ENCODE measurements around the gene SLC7A10.
A peak's percentile ranks its signal among the peaks of the same experiment; 100 is the strongest.
"Not testable (repeated sequence)": the region's sequence is repeated elsewhere in the genome, so short reads cannot be mapped to it uniquely, and the experiment has no call there.

Gene SLC7A10

DNA sequence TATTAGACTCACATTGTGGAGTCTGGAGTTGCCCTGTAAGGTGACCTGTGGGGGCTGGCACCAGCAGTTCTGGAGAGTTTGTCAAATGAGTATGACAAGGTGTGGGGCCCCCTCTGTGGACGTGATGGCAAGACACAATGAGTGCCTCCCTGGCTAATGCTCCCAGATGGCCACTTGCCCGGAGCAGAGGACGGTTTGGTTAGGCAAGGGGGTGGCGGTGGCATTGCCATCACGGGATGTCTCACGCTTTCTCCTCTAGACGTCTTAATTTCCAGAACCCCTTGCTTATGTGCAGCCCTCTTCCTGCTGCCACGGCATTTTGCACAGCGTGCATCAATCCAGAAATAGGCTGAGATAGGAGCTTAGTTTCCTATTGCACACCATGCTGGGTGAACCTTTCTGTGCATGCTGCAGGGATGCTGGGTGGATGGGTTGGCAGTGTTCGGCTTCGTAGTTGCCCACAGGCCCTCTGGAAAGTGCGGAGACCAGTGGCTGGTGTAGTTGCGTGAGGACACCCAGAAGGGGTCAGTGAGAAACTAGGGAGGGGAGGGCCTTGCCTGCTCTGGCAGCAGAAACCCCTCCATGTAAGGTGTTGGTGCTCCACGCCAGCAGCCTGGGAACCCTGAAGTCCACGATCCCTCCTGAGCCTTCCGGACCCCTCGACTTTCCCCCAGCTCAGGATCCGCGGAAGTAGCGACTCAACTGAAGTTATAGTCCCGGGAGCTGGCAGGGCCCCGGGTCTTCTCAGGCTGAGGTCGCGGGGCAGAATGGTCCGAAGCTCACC lies 49.6 kb downstream of the SLC7A10 start:
- Histone ChIP-seq H3K27ac (ENCODE audit: insufficient read depth, low read depth, low read length, poor library complexity, severe bottlenecking) (peak overlapping the region; percentile 22), H3K4me3 (ENCODE audit: insufficient read depth, low read depth, low read length) (peak overlapping the region; percentile 65), H3K4me1 (ENCODE audit: control insufficient read depth, insufficient read depth, low read length) (peaks cover 14% of the 10 kb centered on the region), H3K27me3 (ENCODE audit: control insufficient read depth, insufficient read depth, low read length, poor library complexity, severe bottlenecking) (no peaks in the 10 kb centered on the region), H3K9me3 (ENCODE audit: control insufficient read depth, low read length) (no peaks in the 10 kb centered on the region), H3K36me3 (ENCODE audit: control insufficient read depth, insufficient read depth, low read length) (no peaks in the 10 kb centered on the region)
- 28% methylated on average over 25 of the region's 25 CpGs for WGBS, 2 experiments

- whole genome bisulfite sequencing, 2 experiments, result 95 to 96% methylated on average over 10 of the region's 10 CpGs
Observed at GRCh38 chr19:33175156-33175782, 50.4 kb downstream of the SLC7A10 start.

DNA sequence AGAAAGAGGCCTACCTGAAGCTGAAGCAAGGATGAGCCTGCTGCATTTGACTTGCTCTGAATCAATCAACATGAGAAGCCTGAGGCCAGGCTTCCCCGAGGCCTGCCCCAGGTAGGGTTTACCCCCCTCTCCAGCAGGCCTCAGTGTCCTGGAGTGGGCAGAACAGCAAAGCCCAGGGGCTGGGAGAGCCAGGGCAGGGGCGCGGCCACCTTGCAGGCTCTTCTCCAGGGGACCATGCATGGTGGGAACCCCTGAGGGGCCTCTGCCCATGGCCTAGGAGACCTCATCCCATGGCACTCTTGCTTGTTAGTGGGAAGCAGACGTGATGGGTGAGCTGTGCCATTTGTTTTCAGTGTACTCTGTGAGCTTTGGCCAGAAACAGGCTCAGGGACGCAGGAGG lies 51.5 kb downstream of the SLC7A10 start:
- H3K27ac ChIP-seq (ENCODE audit: insufficient read depth, low read depth, low read length, poor library complexity, severe bottlenecking), result no peak overlapping the region
- H3K27me3 ChIP-seq (ENCODE audit: control insufficient read depth, insufficient read depth, low read length, poor library complexity, severe bottlenecking), result no peaks in the 10 kb centered on the region
- H3K9me3 ChIP-seq (ENCODE audit: control insufficient read depth, low read length), result no peaks in the 10 kb centered on the region
- 94 to 95% methylated on average over 5 of the region's 5 CpGs for WGBS, 2 experiments
- H3K4me3 ChIP-seq (ENCODE audit: insufficient read depth, low read depth, low read length), result no peak overlapping the region
- H3K36me3 ChIP-seq (ENCODE audit: control insufficient read depth, insufficient read depth, low read length), result no peaks in the 10 kb centered on the region
- H3K4me1 ChIP-seq (ENCODE audit: control insufficient read depth, insufficient read depth, low read length), result peaks cover 14% of the 10 kb centered on the region

More at GRCh38 chr19:33175156-33175782, 50.4 kb downstream of the SLC7A10 start:
- H3K4me3 ChIP-seq (ENCODE audit: insufficient read depth, low read depth, low read length), result no peak overlapping the region
- H3K27me3 ChIP-seq (ENCODE audit: control insufficient read depth, insufficient read depth, low read length, poor library complexity, severe bottlenecking), result no peaks in the 10 kb centered on the region
- no peaks in the 10 kb centered on the region for H3K9me3 ChIP-seq (ENCODE audit: control insufficient read depth, low read length)
- no peaks in the 10 kb centered on the region for H3K36me3 ChIP-seq (ENCODE audit: control insufficient read depth, insufficient read depth, low read length)
- H3K4me1 ChIP-seq (ENCODE audit: control insufficient read depth, insufficient read depth, low read length), result peaks cover 14% of the 10 kb centered on the region
- no peak overlapping the region for H3K27ac ChIP-seq (ENCODE audit: insufficient read depth, low read depth, low read length, poor library complexity, severe bottlenecking)

DNA sequence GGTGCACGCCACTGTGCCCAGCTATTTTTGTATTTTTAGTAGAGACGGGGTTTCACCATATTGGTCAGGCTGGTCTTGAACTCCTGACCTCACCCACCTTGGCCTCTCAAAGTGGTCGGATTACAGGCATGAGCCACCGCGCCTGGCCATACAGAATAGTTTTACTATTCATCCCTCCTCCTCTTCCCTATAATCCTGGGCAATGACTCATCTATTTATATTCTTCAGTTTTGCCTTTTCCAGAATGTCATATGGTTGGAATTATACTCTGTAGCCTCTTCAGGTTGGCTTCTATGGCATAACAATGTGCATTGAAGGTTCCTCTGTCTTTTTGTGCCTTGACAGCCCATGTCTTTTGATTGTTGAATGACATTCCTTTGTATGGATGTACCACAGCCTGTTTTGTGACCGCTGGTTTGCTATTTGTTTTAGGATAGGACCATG lies 53.7 kb downstream of the SLC7A10 start:
- H3K9me3 ChIP-seq (ENCODE audit: control insufficient read depth, low read length), result peaks cover 2% of the 10 kb centered on the region
- WGBS, 2 experiments, result 87 to 95% methylated on average over 6 of the region's 6 CpGs
- H3K27me3 ChIP-seq (ENCODE audit: control insufficient read depth, insufficient read depth, low read length, poor library complexity, severe bottlenecking), result no peaks in the 10 kb centered on the region
- no peaks in the 10 kb centered on the region for H3K36me3 ChIP-seq (ENCODE audit: control insufficient read depth, insufficient read depth, low read length)
- H3K27ac ChIP-seq (ENCODE audit: insufficient read depth, low read depth, low read length, poor library complexity, severe bottlenecking), result no peak overlapping the region
- H3K4me1 ChIP-seq (ENCODE audit: control insufficient read depth, insufficient read depth, low read length), result peaks cover 14% of the 10 kb centered on the region
- no peak overlapping the region for H3K4me3 ChIP-seq (ENCODE audit: insufficient read depth, low read depth, low read length)

- no peak overlapping the region for H3K27ac ChIP-seq (ENCODE audit: insufficient read depth, low read depth, low read length, poor library complexity, severe bottlenecking)
- H3K36me3 ChIP-seq (ENCODE audit: control insufficient read depth, insufficient read depth, low read length), result no peaks in the 10 kb centered on the region
- H3K27me3 ChIP-seq (ENCODE audit: control insufficient read depth, insufficient read depth, low read length, poor library complexity, severe bottlenecking), result no peaks in the 10 kb centered on the region
- H3K4me3 ChIP-seq (ENCODE audit: insufficient read depth, low read depth, low read length), result no peak overlapping the region
- WGBS, 2 experiments, result 88 to 94% methylated on average over 1 of the region's 1 CpG
- peaks cover 14% of the 10 kb centered on the region for H3K4me1 ChIP-seq (ENCODE audit: control insufficient read depth, insufficient read depth, low read length)
- H3K9me3 ChIP-seq (ENCODE audit: control insufficient read depth, low read length), result peaks cover 2% of the 10 kb centered on the region
Observed at GRCh38 chr19:33171222-33171795, 54.3 kb downstream of the SLC7A10 start.

- Histone ChIP-seq H3K27ac (ENCODE audit: insufficient read depth, low read depth, low read length, poor library complexity, severe bottlenecking) (no peak overlapping the region), H3K4me1 (ENCODE audit: control insufficient read depth, insufficient read depth, low read length) (peaks cover 7% of the 10 kb centered on the region), H3K4me3 (ENCODE audit: insufficient read depth, low read depth, low read length) (no peak overlapping the region), H3K9me3 (ENCODE audit: control insufficient read depth, low read length) (peaks cover 2% of the 10 kb centered on the region), H3K27me3 (ENCODE audit: control insufficient read depth, insufficient read depth, low read length, poor library complexity, severe bottlenecking) (no peaks in the 10 kb centered on the region), H3K36me3 (ENCODE audit: control insufficient read depth, insufficient read depth, low read length) (no peaks in the 10 kb centered on the region)
- WGBS, 2 experiments, result 88% methylated on average over 1 of the region's 1 CpG
Observed at GRCh38 chr19:33168528-33168927, 57.1 kb downstream of the SLC7A10 start.

DNA sequence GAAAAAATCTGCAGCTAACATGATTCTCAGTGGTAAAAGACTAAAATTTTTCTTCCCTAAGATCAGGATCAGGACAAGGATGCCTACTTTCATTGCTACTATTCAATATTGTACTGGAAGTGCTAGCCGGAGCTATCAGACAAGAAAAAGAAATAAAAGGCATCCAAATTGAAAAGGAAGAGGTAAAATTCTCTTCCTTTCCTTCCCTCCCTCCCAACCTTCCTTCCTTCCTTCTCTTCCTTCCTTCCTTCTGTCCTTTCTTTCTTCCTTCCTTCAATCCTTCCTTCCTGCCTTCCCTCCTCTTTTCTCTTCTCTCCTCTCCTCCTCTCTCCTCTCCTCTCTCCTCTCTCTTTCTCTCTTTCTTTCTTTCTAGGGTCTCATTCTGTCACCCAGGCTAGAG lies 58.2 kb downstream of the SLC7A10 start:
- 82 to 91% methylated on average over 1 of the region's 1 CpG for WGBS, 2 experiments
- Histone ChIP-seq H3K27ac (ENCODE audit: insufficient read depth, low read depth, low read length, poor library complexity, severe bottlenecking) (no peak overlapping the region), H3K27me3 (ENCODE audit: control insufficient read depth, insufficient read depth, low read length, poor library complexity, severe bottlenecking) (no peaks in the 10 kb centered on the region), H3K4me1 (ENCODE audit: control insufficient read depth, insufficient read depth, low read length) (no peaks in the 10 kb centered on the region), H3K4me3 (ENCODE audit: insufficient read depth, low read depth, low read length) (no peak overlapping the region), H3K9me3 (ENCODE audit: control insufficient read depth, low read length) (peaks cover 2% of the 10 kb centered on the region), H3K36me3 (ENCODE audit: control insufficient read depth, insufficient read depth, low read length) (no peaks in the 10 kb centered on the region)

DNA sequence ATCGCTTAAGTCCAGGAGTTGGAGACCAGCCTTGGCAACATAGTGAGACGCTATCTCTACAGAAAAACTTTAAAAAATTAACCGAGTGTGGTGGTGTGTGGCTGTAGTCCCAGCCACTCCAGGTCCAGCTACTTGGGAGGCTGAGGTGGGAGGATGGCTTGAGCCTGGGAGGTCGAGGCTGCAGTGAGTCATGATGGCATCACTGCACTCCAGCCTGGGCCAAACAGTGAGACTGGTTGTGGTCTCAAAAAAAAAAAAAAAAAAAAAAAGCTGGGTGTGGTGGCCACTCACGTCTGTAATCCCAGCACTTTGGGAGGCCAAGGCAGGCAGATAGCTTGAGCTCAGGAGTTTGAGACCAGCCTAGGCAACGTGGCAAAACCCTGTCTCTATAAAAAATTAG lies 59.6 kb downstream of the SLC7A10 start:
- H3K36me3 ChIP-seq (ENCODE audit: control insufficient read depth, insufficient read depth, low read length); H3K27me3 ChIP-seq (ENCODE audit: control insufficient read depth, insufficient read depth, low read length, poor library complexity, severe bottlenecking): not testable (repeated sequence)
- WGBS, 2 experiments, result 81 to 82% methylated on average over 6 of the region's 6 CpGs

GRCh38 chr19:33163481-33163880 lies 62.2 kb downstream of the SLC7A10 start:
- Histone ChIP-seq H3K4me1 (ENCODE audit: control insufficient read depth, insufficient read depth, low read length) (no peaks in the 10 kb centered on the region), H3K27ac (ENCODE audit: insufficient read depth, low read depth, low read length, poor library complexity, severe bottlenecking) (no peak overlapping the region), H3K9me3 (ENCODE audit: control insufficient read depth, low read length) (peaks cover 2% of the 10 kb centered on the region), H3K27me3 (ENCODE audit: control insufficient read depth, insufficient read depth, low read length, poor library complexity, severe bottlenecking) (no peaks in the 10 kb centered on the region), H3K4me3 (ENCODE audit: insufficient read depth, low read depth, low read length) (no peak overlapping the region), H3K36me3 (ENCODE audit: control insufficient read depth, insufficient read depth, low read length) (no peaks in the 10 kb centered on the region)
- 91 to 98% methylated on average over 6 of the region's 6 CpGs for WGBS, 2 experiments

More for the DNA sequence above, 59.6 kb downstream of the SLC7A10 start:
- H3K9me3 ChIP-seq (ENCODE audit: control insufficient read depth, low read length); H3K4me3 ChIP-seq (ENCODE audit: insufficient read depth, low read depth, low read length); H3K27ac ChIP-seq (ENCODE audit: insufficient read depth, low read depth, low read length, poor library complexity, severe bottlenecking); H3K4me1 ChIP-seq (ENCODE audit: control insufficient read depth, insufficient read depth, low read length): not testable (repeated sequence)

DNA sequence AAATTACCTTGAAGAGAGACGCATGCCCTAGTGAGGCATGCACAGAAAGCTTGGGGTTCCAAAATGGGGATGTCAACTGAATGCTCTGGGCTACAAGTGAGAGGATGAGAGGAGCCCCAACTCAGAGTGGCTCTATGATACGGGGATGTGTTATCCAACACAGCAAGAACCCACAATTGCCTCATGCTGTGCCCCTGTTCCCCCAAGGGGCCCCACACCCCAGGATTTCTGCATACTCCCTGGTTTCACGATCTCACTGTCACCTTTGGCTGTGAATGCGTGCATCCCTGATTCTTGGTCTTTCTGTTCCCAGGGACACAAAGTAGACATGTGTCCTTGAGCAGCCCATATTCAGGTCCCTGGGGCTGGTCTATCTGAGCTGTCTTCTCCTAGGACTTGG lies 64.4 kb downstream of the SLC7A10 start:
- H3K9me3 ChIP-seq (ENCODE audit: control insufficient read depth, low read length), result no peaks in the 10 kb centered on the region
- WGBS, 2 experiments, result 88 to 93% methylated on average over 4 of the region's 4 CpGs
- H3K27me3 ChIP-seq (ENCODE audit: control insufficient read depth, insufficient read depth, low read length, poor library complexity, severe bottlenecking), result no peaks in the 10 kb centered on the region

More for the DNA sequence above, 64.4 kb downstream of the SLC7A10 start:
- no peaks in the 10 kb centered on the region for H3K4me1 ChIP-seq (ENCODE audit: control insufficient read depth, insufficient read depth, low read length)
- H3K4me3 ChIP-seq (ENCODE audit: insufficient read depth, low read depth, low read length), result no peak overlapping the region
- no peaks in the 10 kb centered on the region for H3K36me3 ChIP-seq (ENCODE audit: control insufficient read depth, insufficient read depth, low read length)
- no peak overlapping the region for H3K27ac ChIP-seq (ENCODE audit: insufficient read depth, low read depth, low read length, poor library complexity, severe bottlenecking)
